Activated naive CD8-positive, alpha-beta T cell (primary cell): ENCODE measurements around the gene PREPL.

Experiments
- H3K27ac Mint-ChIP-seq: one replicate; pipeline ENCODE4 v1.8.0; 2021; ENCODE audit warnings: mixed read lengths
- H3K27me3 Mint-ChIP-seq: one replicate; pipeline ENCODE4 v1.8.0; 2021; ENCODE audit warnings: mixed read lengths
- H3K36me3 Mint-ChIP-seq: one replicate; pipeline ENCODE4 v1.8.0; 2021; ENCODE audit warnings: mixed read lengths
- H3K4me1 Mint-ChIP-seq: one replicate; pipeline ENCODE4 v1.8.0; 2021; ENCODE audit warnings: low read depth, mixed read lengths
- H3K4me3 Mint-ChIP-seq: one replicate; pipeline ENCODE4 v1.8.0; 2021; ENCODE audit warnings: mild to moderate bottlenecking, mixed read lengths
- H3K9me3 Mint-ChIP-seq: one replicate; pipeline ENCODE4 v1.8.0; 2021; ENCODE audit warnings: low read depth, mixed read lengths

PREPL gene

GRCh38 chr2:44295113-44295512 is 66.2 kb downstream of the PREPL start:
- peaks cover 3% of the 10 kb centered on the region for H3K36me3 Mint-ChIP-seq
- H3K4me1 Mint-ChIP-seq: peaks cover 9% of the 10 kb centered on the region
- peaks cover 2% of the 10 kb centered on the region for H3K27me3 Mint-ChIP-seq
- H3K4me3 Mint-ChIP-seq: no peak overlapping the region
- H3K9me3 Mint-ChIP-seq: no peaks in the 10 kb centered on the region
- no peak overlapping the region for H3K27ac Mint-ChIP-seq

- Mint-ChIP-seq H3K9me3 (no peaks in the 10 kb centered on the region), H3K36me3 (peaks cover 3% of the 10 kb centered on the region), H3K4me1 (peaks cover 5% of the 10 kb centered on the region), H3K27me3 (no peaks in the 10 kb centered on the region), H3K27ac (no peak overlapping the region), H3K4me3 (no peak overlapping the region)
These were observed 69.7 kb downstream of the PREPL start for GRCh38 chr2:44291281-44292248.

GRCh38 chr2:44290261-44290660 is 71.0 kb downstream of the PREPL start:
- Mint-ChIP-seq H3K36me3 (peaks cover 5% of the 10 kb centered on the region), H3K27me3 (no peaks in the 10 kb centered on the region), H3K9me3 (no peaks in the 10 kb centered on the region), H3K27ac (no peak overlapping the region), H3K4me3 (no peak overlapping the region), H3K4me1 (no peaks in the 10 kb centered on the region)

- H3K36me3 Mint-ChIP-seq: peaks cover 8% of the 10 kb centered on the region
- H3K4me1 Mint-ChIP-seq: no peaks in the 10 kb centered on the region
- no peaks in the 10 kb centered on the region for H3K9me3 Mint-ChIP-seq
These were observed 74.2 kb downstream of the PREPL start for GRCh38 chr2:44286884-44287638.

GRCh38 chr2:44286119-44286883 is 75.0 kb downstream of the PREPL start:
- Mint-ChIP-seq H3K9me3 (no peaks in the 10 kb centered on the region), H3K4me3 (no peak overlapping the region), H3K36me3 (peaks cover 8% of the 10 kb centered on the region), H3K27ac (no peak overlapping the region), H3K27me3 (no peaks in the 10 kb centered on the region), H3K4me1 (no peaks in the 10 kb centered on the region)

More at GRCh38 chr2:44286884-44287638, 74.2 kb downstream of the PREPL start:
- no peak overlapping the region for H3K27ac Mint-ChIP-seq
- no peak overlapping the region for H3K4me3 Mint-ChIP-seq
- no peaks in the 10 kb centered on the region for H3K27me3 Mint-ChIP-seq

GRCh38 chr2:44285174-44285573 is 76.1 kb downstream of the PREPL start:
- no peak overlapping the region for H3K4me3 Mint-ChIP-seq
- H3K27me3 Mint-ChIP-seq: no peaks in the 10 kb centered on the region
- no peak overlapping the region for H3K27ac Mint-ChIP-seq
- H3K4me1 Mint-ChIP-seq: no peaks in the 10 kb centered on the region
- H3K9me3 Mint-ChIP-seq: no peaks in the 10 kb centered on the region
- peaks cover 8% of the 10 kb centered on the region for H3K36me3 Mint-ChIP-seq

- no peak overlapping the region for H3K4me3 Mint-ChIP-seq
- H3K36me3 Mint-ChIP-seq: peaks cover 8% of the 10 kb centered on the region
- H3K9me3 Mint-ChIP-seq: no peaks in the 10 kb centered on the region
- H3K4me1 Mint-ChIP-seq: no peaks in the 10 kb centered on the region
- H3K27ac Mint-ChIP-seq: no peak overlapping the region
- no peaks in the 10 kb centered on the region for H3K27me3 Mint-ChIP-seq
These were observed 78.1 kb downstream of the PREPL start for GRCh38 chr2:44283116-44283666.

GRCh38 chr2:44280869-44281268 is 80.4 kb downstream of the PREPL start:
- no peaks in the 10 kb centered on the region for H3K27me3 Mint-ChIP-seq
- H3K27ac Mint-ChIP-seq: no peak overlapping the region
- peaks cover 8% of the 10 kb centered on the region for H3K36me3 Mint-ChIP-seq
- H3K4me3 Mint-ChIP-seq: no peak overlapping the region
- H3K4me1 Mint-ChIP-seq: no peaks in the 10 kb centered on the region
- H3K9me3 Mint-ChIP-seq: no peaks in the 10 kb centered on the region

- Mint-ChIP-seq H3K9me3 (no peaks in the 10 kb centered on the region), H3K36me3 (peaks cover 2% of the 10 kb centered on the region), H3K4me1 (no peaks in the 10 kb centered on the region), H3K27me3 (no peaks in the 10 kb centered on the region), H3K4me3 (no peak overlapping the region), H3K27ac (no peak overlapping the region)
These were observed 83.8 kb downstream of the PREPL start for GRCh38 chr2:44277541-44277940.

GRCh38 chr2:44275927-44276303 is 85.4 kb downstream of the PREPL start:
- no peaks in the 10 kb centered on the region for H3K27me3 Mint-ChIP-seq
- H3K9me3 Mint-ChIP-seq: no peaks in the 10 kb centered on the region
- no peak overlapping the region for H3K27ac Mint-ChIP-seq
- no peaks in the 10 kb centered on the region for H3K4me1 Mint-ChIP-seq
- H3K36me3 Mint-ChIP-seq: no peaks in the 10 kb centered on the region
- H3K4me3 Mint-ChIP-seq: no peak overlapping the region

- Mint-ChIP-seq H3K27ac (no peak overlapping the region), H3K9me3 (no peaks in the 10 kb centered on the region), H3K27me3 (no peaks in the 10 kb centered on the region), H3K36me3 (no peaks in the 10 kb centered on the region), H3K4me3 (no peak overlapping the region), H3K4me1 (no peaks in the 10 kb centered on the region)
These were observed 87.7 kb downstream of the PREPL start for GRCh38 chr2:44273596-44273995.

- Mint-ChIP-seq H3K9me3 (no peaks in the 10 kb centered on the region), H3K36me3 (no peaks in the 10 kb centered on the region), H3K4me1 (no peaks in the 10 kb centered on the region), H3K27ac (no peak overlapping the region), H3K4me3 (no peak overlapping the region), H3K27me3 (no peaks in the 10 kb centered on the region)
These were observed 88.2 kb downstream of the PREPL start for GRCh38 chr2:44273076-44273475.

- no peaks in the 10 kb centered on the region for H3K9me3 Mint-ChIP-seq
- H3K27me3 Mint-ChIP-seq: no peaks in the 10 kb centered on the region
- no peaks in the 10 kb centered on the region for H3K4me1 Mint-ChIP-seq
- no peak overlapping the region for H3K4me3 Mint-ChIP-seq
- H3K27ac Mint-ChIP-seq: no peak overlapping the region
- no peaks in the 10 kb centered on the region for H3K36me3 Mint-ChIP-seq
These were observed 90.0 kb downstream of the PREPL start for GRCh38 chr2:44271296-44271695.

GRCh38 chr2:44269831-44270230 is 91.5 kb downstream of the PREPL start:
- H3K27ac Mint-ChIP-seq: no peak overlapping the region
- no peaks in the 10 kb centered on the region for H3K4me1 Mint-ChIP-seq
- peaks cover 2% of the 10 kb centered on the region for H3K36me3 Mint-ChIP-seq
- no peaks in the 10 kb centered on the region for H3K9me3 Mint-ChIP-seq
- no peaks in the 10 kb centered on the region for H3K27me3 Mint-ChIP-seq
- H3K4me3 Mint-ChIP-seq: no peak overlapping the region
